ENCODE measurements around the gene BTG1. TPM values are rescaled to one million over a fixed set of nuclear protein-coding genes. Genes with fewer than 3 reads are reported as not detected.

Gene BTG1
- total RNA-seq, 1 donor from 2014 or later = 22.8 TPM

DNA sequence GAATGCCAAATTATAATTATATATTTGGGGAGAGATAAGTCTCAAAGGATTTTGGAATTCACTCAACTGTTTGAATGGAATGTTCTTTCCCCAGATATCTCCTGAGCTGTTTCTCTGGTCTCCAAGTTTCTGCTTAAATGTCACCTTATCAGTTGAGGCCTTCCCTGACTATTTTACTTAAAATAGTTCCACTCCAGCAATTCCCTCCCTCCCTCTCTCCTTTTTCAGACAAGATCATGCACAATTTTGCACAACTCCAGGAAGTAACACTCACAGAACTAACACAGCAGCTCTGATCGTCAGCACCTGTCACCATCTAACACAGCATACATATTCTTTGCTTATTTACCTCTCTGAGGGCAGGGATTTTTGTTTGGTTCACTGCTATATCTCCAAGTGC, 12.5 kb downstream of the BTG1 start:
- no peak for DNase-seq

DNA sequence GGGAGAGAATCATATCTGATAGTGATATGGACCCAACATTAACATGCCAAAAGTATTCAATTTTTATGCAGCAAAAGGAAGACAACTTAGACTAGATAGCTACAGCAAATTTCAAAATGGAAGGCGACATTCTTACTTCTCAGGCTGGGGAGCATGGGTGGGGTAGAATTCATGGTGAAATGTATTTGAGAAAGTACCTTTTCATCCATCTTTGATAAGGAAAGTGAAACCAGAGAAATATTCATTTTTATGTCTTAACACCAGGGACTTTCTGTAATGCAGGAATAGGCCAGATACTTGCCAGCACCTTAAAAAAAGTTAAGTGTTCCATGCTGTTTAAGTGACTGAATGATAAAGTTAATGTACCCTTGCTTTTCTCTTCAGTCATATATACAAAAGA, 13.4 kb downstream of the BTG1 start:
- no peak for DNase-seq

DNA sequence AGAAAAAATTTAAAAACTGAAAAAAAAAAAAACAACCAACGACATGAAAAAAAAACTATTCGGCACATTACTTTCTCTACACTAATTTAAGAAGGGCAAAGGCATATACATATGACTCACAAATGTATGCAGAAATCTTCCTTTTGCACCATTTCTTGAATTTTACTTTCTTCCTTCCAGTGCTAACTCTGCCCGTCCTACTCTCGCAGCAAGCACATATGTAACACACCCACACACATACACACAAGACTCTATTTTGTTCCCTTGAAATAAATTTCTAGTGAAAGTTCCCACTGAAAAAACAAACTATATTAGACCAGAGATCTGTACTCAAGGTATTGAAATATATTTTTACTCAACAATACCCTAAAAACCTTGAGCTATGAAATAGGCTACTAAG, 14.6 kb downstream of the BTG1 start:
- DNase-seq = no peak

DNA sequence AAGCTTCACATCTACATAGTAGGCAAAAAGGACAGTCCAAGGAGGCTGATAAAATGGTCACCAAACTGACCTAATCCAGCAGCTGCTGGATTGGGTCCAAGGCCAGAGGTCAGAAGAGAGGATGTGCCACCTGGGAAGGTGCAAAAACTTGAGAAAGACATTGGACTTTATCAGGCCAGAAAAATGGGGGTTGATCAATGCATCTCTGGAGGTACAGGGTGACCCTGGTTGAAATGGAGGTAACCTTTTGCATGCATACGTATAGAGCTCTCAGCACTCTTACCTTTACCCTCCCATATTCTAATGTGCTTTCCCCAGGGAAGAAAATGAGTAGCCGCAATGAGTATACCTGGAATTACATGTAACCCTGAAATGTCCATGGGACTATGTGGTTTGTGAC, 16.0 kb downstream of the BTG1 start:
- no peak for DNase-seq

DNA sequence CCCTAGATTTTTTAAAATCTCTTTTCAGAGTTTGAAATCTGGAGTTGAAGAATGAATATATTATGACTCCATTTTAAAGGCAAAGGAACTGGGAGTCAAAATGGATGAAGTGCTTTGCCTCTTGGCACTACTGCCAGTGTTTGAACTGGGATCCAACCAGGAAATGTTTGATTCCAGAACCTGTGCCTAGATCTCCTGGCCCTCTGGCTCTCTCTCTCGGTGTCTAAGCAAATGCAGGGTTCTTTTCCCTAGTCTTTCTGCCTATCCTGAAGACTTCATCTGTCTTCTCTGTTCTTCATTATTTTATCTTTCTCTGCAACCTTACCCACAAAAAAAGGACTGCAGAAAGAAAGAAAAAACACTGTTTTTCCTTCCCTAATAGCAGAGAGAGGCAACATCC, 17.0 kb downstream of the BTG1 start:
- DNase-seq = no peak

DNA sequence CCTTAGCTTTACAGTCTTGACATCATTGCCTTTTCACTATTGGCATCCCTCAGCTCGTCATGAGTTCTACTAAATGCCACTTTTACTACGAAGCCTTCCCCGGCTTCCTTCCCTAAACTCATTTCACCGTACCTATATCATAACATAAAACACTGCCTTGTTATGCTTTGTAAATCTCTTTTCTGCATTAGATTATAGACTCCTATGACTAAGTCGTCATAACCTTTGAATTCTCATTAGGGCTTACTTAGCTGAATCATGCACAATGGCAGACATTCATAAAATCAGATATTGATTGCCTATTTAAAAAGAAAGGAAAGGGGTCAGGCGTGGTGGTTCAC, 21.0 kb downstream of the BTG1 start:
- no peak for DNase-seq

DNA sequence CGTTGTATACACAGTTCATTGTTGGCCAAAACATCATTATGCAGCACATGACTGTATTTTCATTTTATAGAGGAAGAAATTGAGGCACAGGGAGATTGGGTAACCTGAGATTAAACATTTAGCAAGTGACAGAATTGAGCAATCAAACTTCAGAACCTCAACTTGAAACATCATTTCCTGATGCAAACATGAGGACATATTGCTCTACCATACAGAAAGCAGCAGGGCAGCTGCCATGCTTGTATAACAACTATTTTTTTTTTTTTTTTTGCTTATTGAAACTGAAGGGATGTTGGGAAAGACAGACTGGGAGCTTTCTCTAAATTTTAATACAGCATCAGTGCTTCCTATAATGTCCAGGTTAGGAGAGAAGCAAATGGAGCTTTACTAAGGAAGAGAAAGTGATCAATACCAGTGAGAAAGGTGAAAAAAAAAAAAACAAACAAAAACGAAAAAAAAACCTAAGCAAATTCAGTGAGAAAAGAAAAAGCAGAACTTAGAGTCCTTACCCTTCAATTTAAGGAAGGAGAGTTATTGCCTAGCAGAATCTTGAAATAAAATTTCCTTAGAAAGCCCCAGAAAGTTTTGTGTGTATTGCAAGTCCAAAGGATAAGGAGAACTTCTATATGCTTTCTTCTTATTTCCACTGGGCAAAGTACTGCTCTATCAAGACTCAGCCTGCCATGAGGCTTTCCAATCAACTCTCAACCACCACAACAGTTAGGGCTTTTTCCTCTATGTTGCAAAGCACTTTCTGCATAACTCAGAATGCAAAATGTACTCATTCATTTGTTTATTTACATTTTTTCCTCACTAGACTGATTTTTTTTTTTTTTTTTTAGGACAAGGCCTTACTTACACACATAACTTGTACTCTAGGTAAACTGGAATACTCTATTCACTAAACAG, 21.6 kb downstream of the BTG1 start:
- DNase-seq = no peak

DNA sequence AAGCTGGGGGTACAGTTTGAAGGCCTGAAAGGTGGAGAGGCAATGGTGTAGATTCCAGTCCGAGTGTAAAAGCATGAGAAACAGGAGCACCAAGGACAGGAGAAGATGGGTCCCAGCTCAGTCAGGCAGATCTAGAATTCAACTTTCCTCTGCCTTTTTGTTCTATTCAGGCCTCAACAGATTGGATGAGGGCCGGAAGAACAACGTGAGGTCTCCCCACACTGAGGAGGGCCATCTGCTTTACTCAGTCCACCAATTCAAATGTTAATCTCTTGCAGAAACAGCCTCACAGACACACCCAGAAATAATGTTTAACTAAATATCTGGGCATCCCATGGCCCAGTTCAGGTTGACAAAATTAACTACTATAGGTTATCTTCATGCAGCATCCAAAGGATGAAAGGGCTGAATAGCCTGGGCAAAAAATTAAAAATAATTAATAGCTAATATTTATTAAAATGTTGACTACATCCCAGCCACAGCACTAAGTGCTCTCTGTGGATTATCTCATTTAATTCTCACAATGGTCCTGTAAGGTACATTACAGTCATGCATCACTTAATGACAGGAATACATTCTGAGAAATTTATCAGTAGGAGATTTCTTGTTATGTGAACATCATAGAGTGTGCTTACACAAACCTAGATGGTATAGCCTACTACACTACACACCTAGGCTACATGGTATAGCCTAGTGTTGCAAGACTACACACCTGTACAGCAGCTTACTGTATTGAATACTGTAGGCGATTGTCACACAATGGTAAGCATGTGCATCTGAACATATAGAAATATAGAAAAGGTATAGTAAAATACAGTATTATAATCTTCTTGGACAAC, 22.5 kb downstream of the BTG1 start:
- DNase-seq = no peak

DNA sequence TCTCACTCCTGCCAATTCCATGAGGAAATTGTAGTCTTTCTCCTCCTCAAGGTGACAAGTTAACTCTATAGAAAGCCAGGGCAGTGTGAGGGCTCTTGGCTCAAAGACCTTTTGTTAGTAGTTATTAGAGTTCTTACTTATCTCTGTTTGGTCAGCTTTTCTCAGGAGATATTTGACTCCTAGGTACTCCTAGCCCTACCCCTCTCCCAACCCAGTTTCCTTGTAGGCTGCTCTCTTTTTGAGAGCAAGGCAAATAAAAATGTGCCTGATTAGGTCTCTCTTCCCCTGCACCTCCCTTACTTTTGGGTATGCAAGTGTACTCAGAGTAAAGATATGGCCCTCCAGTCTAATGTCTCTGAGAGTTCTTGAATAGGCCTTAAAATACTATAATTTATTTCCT, 23.8 kb downstream of the BTG1 start:
- no peak for DNase-seq

DNA sequence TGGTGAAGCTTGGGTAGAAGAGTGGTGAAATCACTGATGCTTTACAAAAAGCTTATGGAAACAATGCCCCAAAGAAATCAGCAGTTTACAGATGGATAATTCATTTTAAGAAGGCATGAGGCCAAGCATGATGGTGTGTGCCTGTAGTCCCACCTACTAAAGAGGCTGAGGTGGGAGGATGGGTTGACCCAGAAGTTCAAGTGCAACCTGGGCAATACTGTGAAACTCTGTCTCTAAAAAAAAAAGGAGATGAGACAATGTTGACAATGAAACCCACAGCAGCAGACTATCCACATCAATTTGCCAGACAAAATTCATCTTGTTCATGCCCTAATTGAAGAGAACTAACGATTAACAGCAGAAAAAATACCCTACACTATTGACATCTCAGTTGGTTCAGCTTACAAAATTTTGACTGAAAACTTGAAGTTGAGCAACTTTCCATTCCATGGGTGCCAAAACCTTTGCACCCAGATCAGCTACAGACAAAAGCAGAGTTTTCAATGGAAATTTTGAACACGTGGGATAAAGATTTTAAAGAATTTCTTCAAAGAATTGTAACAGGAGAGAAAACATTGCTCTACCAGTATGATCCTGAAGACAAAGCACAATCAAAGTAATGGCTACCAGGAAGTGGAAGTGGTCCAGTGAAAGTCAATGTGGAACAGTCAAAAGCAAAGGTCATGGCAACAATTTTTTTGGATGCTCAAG, 26.7 kb downstream of the BTG1 start:
- DNase-seq = no peak

DNA sequence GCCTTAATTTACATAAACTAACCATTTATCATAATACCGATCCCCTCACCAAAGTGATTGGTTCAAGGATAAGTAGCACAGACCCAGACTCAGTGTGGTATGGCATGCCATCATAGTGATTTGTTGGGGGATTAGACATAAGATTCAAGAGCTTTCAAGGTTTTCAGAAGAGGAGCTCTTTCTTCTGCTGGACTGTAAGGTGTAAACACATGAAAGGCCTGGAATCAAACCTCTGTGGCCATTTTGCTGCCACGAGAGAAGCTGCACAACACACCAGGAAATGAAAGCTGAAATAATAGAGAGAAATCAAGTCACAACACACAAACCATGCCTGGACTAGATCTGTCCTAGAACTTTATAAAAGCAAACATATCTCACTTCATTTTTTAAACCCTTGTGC, 30.8 kb downstream of the BTG1 start:
- no peak for DNase-seq

DNA sequence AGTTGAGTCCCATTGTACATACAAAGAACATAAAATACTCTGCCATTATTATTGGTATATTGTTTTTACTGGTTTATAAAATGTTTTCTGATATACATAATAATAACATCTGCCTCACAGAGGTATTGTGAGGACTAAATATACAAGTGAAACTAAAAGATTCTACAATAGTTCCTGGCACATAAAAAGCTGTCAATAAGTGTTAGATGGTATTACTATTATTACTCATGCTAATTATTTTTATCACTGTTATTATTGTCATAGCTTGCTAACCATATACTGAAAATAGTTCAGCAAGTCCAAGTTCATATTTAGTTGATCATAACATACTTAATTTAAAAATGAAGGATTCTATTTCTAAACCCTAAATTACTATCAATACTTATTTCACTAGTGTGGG, 34.4 kb downstream of the BTG1 start:
- DNase-seq = no peak

DNA sequence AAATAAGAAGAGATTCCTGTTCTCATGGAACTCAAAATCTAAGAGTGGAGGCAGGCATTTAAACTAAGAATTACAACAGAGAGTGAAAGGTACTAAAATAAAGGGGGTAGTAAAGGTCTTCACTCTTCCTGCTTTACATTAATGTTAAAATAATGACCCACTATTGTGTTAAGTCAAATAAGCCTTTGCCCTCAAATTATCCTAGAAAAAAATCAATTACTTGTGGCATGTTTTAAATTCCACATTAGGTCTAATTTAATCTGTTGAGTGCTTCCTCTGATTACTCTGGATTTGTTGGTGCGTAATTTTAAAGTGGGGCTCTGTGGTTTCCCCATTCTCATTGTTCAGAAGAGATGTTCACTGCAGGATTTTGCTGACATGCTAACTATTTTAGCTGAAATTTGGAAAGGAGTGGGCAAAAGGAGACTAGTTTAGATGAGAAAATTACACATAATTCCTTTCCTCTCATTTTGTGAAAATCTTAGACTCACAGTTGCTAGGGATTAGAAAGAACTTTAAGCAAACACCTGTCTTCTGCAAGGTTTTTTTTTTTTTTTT, 35.5 kb downstream of the BTG1 start:
- no peak for DNase-seq

DNA sequence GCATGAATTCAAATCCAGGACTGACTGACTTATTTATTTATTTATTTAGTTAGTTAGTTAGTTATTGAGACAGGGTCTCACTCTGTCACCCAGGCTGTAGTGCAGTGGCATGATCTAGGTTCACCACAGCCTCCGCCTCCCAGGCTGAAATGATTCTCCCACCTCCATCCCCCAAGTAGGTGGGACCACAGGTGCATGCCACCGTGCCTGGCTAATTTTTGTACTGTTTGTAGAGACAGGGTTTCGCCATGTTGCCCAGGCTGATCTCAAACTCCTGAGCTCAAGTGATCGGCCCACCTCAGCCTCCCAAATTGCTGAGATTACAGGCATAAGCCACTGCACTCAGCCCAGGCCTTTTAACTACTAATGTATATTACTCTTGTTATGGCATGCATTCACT, 36.0 kb downstream of the BTG1 start:
- no peak for DNase-seq

DNA sequence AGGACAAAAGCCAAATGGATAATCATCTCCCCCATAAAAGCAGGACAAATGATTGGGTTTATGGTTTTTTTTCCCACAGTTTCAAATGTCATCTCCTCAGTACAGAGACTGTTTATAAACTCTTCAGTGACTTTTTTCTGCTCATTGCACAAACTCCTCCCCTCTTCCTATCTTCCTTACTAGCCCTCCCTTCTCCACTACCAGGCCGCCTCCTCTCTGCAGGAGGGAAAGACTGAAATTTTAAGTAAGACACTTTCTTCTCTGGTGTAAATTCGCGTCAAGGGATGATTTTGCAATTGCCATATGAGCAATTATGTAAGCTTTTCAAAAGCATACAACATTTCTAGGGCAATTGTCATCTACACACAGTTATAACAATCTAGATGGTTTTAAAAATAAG, 37.0 kb downstream of the BTG1 start:
- DNase-seq = peak; percentile 8

DNA sequence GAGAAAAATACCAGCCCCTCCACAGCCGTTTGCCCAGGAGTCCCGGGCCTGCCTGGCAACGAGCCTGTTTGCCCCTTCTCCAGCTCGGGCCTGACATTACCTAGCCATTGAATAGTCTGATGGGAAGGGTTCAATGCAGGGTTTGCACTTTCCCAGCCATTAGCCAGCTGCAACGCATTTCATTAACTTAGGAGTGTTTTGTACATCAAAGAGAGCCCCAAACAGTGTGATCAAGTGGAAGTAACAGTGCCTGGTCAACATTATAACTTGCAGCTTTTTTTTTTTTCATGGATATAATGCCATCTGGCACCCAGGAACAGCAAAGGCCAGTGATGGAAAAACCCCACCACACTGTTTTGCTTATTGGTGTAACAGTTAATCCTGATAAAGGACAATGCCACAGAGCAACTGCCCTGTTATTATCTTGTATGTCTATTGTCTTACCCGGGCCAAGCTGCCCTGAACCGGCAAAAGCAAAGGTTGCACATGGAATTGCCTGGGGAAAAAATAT, 38.0 kb downstream of the BTG1 start:
- DNase-seq = no peak

DNA sequence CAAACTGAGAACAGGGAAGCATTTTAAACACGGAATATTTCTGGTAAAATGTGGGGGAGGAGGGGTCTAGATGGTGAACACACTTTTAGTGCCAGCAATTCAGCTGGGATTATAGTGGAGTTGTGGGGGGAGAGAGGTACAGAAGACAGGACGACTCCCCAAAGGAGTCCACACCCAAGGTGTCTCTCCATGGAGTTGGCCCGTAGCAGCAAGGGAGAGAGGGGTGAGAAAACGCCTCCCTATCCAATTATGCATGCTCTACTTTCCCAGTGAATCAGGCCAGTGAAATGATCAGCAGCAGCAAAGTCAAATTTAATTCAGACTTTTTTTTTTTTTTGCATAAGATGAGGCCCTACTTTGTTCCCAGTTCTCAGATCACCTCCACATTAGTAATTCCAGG, 38.6 kb downstream of the BTG1 start:
- no peak for DNase-seq

DNA sequence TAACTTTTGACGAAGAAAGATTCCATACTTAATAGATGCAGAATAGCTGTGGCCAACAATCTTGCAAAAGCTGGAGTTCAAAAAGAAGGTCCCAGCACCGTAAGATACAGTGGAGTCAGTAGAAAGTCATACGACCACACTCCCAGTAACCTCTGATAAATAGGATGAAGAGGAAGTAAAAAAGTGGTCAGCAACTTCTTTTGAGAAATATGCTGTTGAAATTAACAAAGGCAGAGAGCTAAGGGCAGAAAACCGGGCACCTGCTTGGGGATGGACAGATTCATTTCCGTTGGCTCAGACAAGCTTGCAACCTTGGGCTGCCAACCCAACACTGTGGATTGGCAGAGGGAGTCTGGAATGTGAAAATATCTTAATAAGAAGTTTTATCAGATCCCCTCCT, 40.0 kb downstream of the BTG1 start:
- no peak for DNase-seq

DNA sequence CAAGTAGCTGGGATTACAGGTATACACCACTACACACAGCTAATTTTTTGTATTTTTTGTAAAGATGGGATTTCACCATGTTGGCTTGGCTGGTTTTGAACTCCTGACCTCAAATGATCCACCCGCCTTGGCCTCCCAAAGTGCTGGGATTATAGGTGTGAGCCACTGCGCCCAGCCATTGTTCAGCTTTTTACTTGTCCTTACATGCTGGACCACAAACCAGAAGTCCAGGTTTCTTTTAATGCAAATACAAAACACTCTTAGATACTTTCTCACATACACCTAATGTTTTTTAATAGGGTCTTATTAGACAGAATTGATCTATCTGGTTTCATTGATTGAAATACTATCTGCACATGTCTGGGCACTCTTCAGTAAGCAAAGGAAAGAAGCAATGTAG, 40.5 kb downstream of the BTG1 start:
- DNase-seq = no peak

DNA sequence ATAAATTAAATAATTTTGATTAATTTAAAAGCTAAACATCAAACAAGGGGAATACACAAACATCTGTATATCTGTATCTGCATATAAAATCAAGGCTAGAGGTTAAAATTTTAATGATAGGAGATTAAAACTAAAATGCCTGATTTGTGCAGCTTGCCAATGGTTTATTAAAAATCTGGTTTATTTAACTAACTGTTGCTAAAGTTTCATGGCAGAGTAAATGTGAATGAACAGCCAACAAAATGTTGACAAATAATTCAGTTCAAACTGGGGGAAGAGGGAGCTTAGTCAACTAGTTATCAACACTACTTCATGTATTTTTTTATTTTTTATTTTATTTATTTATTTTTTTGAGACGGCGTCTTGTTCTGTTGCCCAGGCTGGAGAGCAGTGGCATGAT, 43.0 kb downstream of the BTG1 start:
- no peak for DNase-seq

DNA sequence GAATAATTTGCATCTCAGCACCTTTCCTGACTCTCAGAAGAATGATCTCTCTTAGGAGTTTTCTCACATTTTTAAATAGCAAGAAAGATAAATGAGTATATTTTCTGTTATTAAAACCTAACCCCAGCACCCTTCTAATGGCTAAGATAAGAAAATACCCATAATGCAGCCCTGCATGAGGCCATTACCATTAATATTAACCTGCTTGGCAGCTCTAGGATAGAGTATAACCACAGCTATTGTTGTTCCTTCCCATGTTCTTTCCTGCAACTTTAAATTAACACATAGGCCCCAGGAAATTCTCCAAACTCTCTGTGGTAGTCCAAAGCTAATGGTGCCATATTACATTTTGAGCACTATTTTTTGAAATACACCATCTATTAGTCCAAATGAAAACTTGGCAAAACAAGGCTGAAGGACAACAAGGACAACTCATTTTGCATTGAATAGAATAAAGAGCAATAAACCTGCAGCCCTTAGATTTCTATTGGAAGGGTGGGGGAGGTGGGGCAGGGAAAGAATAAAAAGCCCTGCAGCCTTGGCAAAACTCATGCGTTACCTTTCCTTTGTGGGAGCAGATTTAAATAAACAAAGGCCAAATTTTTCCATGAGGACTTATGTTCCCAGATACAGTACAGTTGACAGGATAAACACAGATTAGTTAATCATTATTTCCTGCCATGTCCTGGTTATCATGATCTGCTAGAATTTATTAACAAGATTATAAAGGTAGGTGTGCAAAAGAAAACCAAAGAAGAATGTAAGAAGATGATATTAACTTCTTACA, 46.9 kb downstream of the BTG1 start:
- no peak for DNase-seq

Data from occipital lobe (tissue), 2 donors.